Prostate gland (tissue), 2 donors: ENCODE results near the gene CEP63.

Experiments
- CTCF ChIP-seq, 4 experiments: fragments of 200-600 bp in 2 of 4; fragments of 450-650 bp in 2 of 4; sonication (generic) in 2 of 4; IDR thresholded peaks; 1 replicate in 3 of 4; 2 replicates in 1 of 4; pipeline ENCODE4 v1.5.1; 2016 to 2019; ENCODE audit warnings: antibody characterized with exemption in 4 of 4, mild to moderate bottlenecking in 2 of 4, moderate library complexity in 2 of 4
- POLR2AphosphoS5 ChIP-seq: sonication (generic); formaldehyde crosslinking; IDR thresholded peaks from one replicate; pipeline ENCODE4 v1.6.1; 2017; ENCODE audit warnings: antibody characterized with exemption

GRCh38 chr3:134447351-134447750 is 38.5 kb upstream of the CEP63 start:
- TF ChIP-seq CTCF (IDR thresholded peaks at IDR 0.05) (no peak), POLR2AphosphoS5 (no peak)
